Keratinocyte (primary cell): Measurements from ENCODE around the gene PRR20B. TPM values are rescaled to one million over a fixed set of nuclear protein-coding genes. Genes with fewer than 3 reads are reported as not detected.
"Not testable (repeated sequence)": the region's sequence is repeated elsewhere in the genome, so short reads cannot be mapped to it uniquely, and the experiment has no call there.

ENCODE experiments used
- DNase-seq: peaks from one replicate; pipeline ENCODE4 v3.0.0-alpha.2; 2011; ENCODE audit warnings: low read depth, missing footprints, low spot score
- FAIRE-seq: peaks from 2 replicates; lab custom pipeline; 2011; peaks lifted over from hg19 to GRCh38; lab: Jason Lieb, UNC
- H2AFZ ChIP-seq: 2 replicates; pipeline ENCODE4 v1.6.0; 2012; ENCODE audit warnings: low read length, control low read depth, inconsistent platforms; ENCODE audit not compliant: control insufficient read depth
- H3K27ac ChIP-seq: 2 replicates; pipeline ENCODE4 v1.5.1; 2011; ENCODE audit warnings: low read length; ENCODE audit not compliant: control insufficient read depth, insufficient read depth
- H3K27me3 ChIP-seq: 3 replicates; pipeline ENCODE4 v1.6.0; 2011; ENCODE audit warnings: low read length; ENCODE audit not compliant: control insufficient read depth, insufficient read depth; ENCODE audit errors: extremely low read depth
- H3K36me3 ChIP-seq, 2 experiments: 2 replicates in 1 of 2; 3 replicates in 1 of 2; pipeline ENCODE4 v1.5.1; 2011; ENCODE audit warnings: low read length in 2 of 2, mild to moderate bottlenecking in 1 of 2; ENCODE audit not compliant: control insufficient read depth in 2 of 2, insufficient read depth in 2 of 2; ENCODE audit errors: extremely low read depth in 1 of 2
- H3K4me1 ChIP-seq: 3 replicates; pipeline ENCODE4 v1.5.1; 2011; ENCODE audit warnings: low read length; ENCODE audit not compliant: control insufficient read depth, insufficient read depth; ENCODE audit errors: extremely low read depth
- H3K4me2 ChIP-seq: 3 replicates; pipeline ENCODE4 v1.6.0; 2011; ENCODE audit warnings: low read depth, low read length; ENCODE audit not compliant: control insufficient read depth, insufficient read depth; ENCODE audit errors: extremely low read depth
- H3K4me3 ChIP-seq, 3 experiments: fragments of 200-600 bp in 1 of 3; sonication (generic) in 1 of 3; 2 replicates in 2 of 3; 3 replicates in 1 of 3; pipeline ENCODE4 v1.5.1; 2011 to 2016; ENCODE audit warnings: low read length in 3 of 3, mild to moderate bottlenecking in 3 of 3, control low read depth in 2 of 3, inconsistent platforms in 1 of 3, low read depth in 1 of 3, mixed read lengths in 1 of 3, mixed run types in 1 of 3, moderate library complexity in 1 of 3; ENCODE audit not compliant: control insufficient read depth in 2 of 3, insufficient read depth in 2 of 3; ENCODE audit errors: extremely low read depth in 1 of 3
- H3K79me2 ChIP-seq: 2 replicates; pipeline ENCODE4 v1.6.0; 2012; ENCODE audit warnings: low read length; ENCODE audit not compliant: control insufficient read depth, insufficient read depth
- H3K9ac ChIP-seq: 3 replicates; pipeline ENCODE4 v1.6.0; 2011; ENCODE audit warnings: low read length; ENCODE audit not compliant: control insufficient read depth, insufficient read depth; ENCODE audit errors: extremely low read depth
- H3K9me1 ChIP-seq: 3 replicates; pipeline ENCODE4 v1.6.0; 2011; ENCODE audit warnings: low read length; ENCODE audit not compliant: control insufficient read depth, insufficient read depth; ENCODE audit errors: extremely low read depth
- H3K9me3 ChIP-seq: 2 replicates; pipeline ENCODE4 v1.5.1; 2012; ENCODE audit warnings: low read depth, low read length; ENCODE audit not compliant: control insufficient read depth
- H4K20me1 ChIP-seq: 3 replicates; pipeline ENCODE4 v1.6.0; 2011; ENCODE audit warnings: low read length; ENCODE audit not compliant: control insufficient read depth, insufficient read depth; ENCODE audit errors: extremely low read depth
- dilution Hi-C: fragments of 300-500 bp; cut with MboI; formaldehyde crosslinking; loops from one replicate; pipeline ENCODE4 v1.7.0; 2020; ENCODE audit warnings: low sequenced_read_pairs; ENCODE audit not compliant: extremely low pct_ligation_motif_present
- polyA plus RNA-seq, 5 experiments: library from polyadenylated mRNA; depleted of rRNA in 3 of 5; stranded (reverse) in 3 of 5; stranded (forward) in 1 of 5; unstranded in 1 of 5; fragments of >200 nt; gene quantifications; 1 replicate in 1 of 5; 2 replicates in 3 of 5; 3 replicates in 1 of 5; pipeline versions ENCODE4 v1.2.1 to v1.2.3, GENCODE V29; 2011 to 2012; ENCODE audit warnings: missing spikeins in 2 of 5, low read depth in 1 of 5, low replicate concordance in 1 of 5

The PRR20B gene
- polyA plus RNA-seq, 1 donor (not counting 4 experiments of a cell fraction or from before 2014, with no cell fraction given), result not detected

- H2AFZ ChIP-seq, H3K4me1 ChIP-seq, H3K79me2 ChIP-seq, H4K20me1 ChIP-seq, H3K4me2 ChIP-seq, H3K4me3 ChIP-seq, H3K27ac ChIP-seq, dilution Hi-C loops, H3K9ac ChIP-seq, H3K9me1 ChIP-seq, FAIRE-seq, H3K27me3 ChIP-seq, DNase-seq, H3K9me3 ChIP-seq, H3K36me3 ChIP-seq: not testable (repeated sequence)
Measured at GRCh38 chr13:57148106-57148505, 818 bp downstream of the PRR20B start.

- H3K9me1 ChIP-seq, DNase-seq, H3K4me2 ChIP-seq, dilution Hi-C loops, H3K27me3 ChIP-seq, FAIRE-seq, H3K36me3 ChIP-seq, H3K9ac ChIP-seq, H3K4me1 ChIP-seq, H3K79me2 ChIP-seq, H4K20me1 ChIP-seq, H3K27ac ChIP-seq, H3K9me3 ChIP-seq, H3K4me3 ChIP-seq, H2AFZ ChIP-seq: not testable (repeated sequence)
Measured at GRCh38 chr13:57153761-57154160, 6.5 kb downstream of the PRR20B start, which contains the start of gene PRR20C. Gene PRR20C, plus strand, starts transcription at chr13:57154061. Its CDS starts 387 bp downstream, at chr13:57154448.

- H3K9me3 ChIP-seq, dilution Hi-C loops: not testable (repeated sequence)
Measured at GRCh38 chr13:57160332-57160731, 13.0 kb downstream of the PRR20B start, which contains the start of gene PRR20D. Gene PRR20D, plus strand, starts transcription at chr13:57160632. Its CDS starts 387 bp downstream, at chr13:57161019.

GRCh38 chr13:57166897-57167296 lies 19.6 kb downstream of the PRR20B start, which contains the start of gene PRR20E:
Gene PRR20E, plus strand, starts transcription at chr13:57167197. Its CDS starts 387 bp downstream, at chr13:57167584.
- H3K9ac ChIP-seq, dilution Hi-C loops, DNase-seq, H2AFZ ChIP-seq, FAIRE-seq, H4K20me1 ChIP-seq, H3K4me3 ChIP-seq, H3K27ac ChIP-seq, H3K36me3 ChIP-seq, H3K4me2 ChIP-seq, H3K27me3 ChIP-seq, H3K79me2 ChIP-seq, H3K4me1 ChIP-seq, H3K9me1 ChIP-seq, H3K9me3 ChIP-seq: not testable (repeated sequence)

More at GRCh38 chr13:57160332-57160731, 13.0 kb downstream of the PRR20B start, which contains the start of gene PRR20D:
- not testable (repeated sequence) for H3K9me1 ChIP-seq, DNase-seq, H3K36me3 ChIP-seq, H3K79me2 ChIP-seq, H3K9ac ChIP-seq, H3K4me2 ChIP-seq, H4K20me1 ChIP-seq, H3K4me3 ChIP-seq, H3K27me3 ChIP-seq, FAIRE-seq, H3K27ac ChIP-seq, H3K4me1 ChIP-seq, H2AFZ ChIP-seq
